ENCODE measurements around the gene LILRB3. TPM values are rescaled to one million over a fixed set of nuclear protein-coding genes. Genes with fewer than 3 reads are reported as not detected.
"Not testable (repeated sequence)": the region's sequence is repeated elsewhere in the genome, so short reads cannot be mapped to it uniquely, and the experiment has no call there.

Gene LILRB3
- total RNA-seq, 1 donor from 2014 or later = 0.67 TPM

DNA sequence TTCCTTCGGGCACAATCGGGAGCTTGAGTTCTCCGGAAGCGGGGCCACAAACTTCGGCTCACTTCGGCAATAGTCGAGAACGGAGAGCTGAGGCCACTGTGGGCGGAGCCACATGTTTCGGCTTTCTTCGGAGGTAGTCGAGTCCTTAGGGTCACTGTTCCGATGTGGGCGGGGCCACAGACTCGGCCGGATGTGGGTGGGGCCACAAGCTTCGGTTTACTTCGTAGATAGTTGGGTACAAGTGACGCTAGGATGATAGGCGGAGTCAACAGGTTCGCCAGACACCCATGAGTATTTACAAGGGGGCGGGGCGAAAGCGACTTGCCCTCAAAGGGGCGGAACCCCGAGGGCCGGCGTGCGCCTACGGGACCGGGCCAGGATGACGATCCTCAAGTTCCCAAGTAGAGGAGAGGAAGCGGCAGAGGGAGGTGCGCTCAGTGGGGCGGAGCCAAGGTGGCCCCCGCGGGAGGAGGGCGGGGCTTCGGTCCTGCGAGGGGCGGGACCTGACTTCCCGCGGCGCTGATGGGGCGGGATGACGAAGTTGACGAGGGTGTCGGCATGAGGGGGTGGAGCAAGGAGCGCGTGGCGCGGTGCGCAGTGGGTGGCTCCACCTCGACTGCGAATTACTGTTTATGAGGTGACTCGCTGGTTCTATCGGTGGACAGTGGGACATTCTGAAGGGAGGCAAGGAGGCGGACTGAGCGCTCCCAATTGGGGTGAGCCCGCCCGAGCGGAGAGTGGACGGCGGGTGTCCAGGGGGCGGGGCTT lies 32.9 kb downstream of the LILRB3 start:
- intact Hi-C loops (cut with micrococcal nuclease) = loop anchor here (1.0 to 5.0 kb wide), 14 partner anchors 10 to 1464 kb away; partner anchors contain the start of genes CNOT3, FIZ1, LENG1 and LENG8
- peaks cover 31% of the 10 kb centered on the region for H3K4me1 Mint-ChIP-seq (ENCODE audit: low read depth)
- no peaks in the 10 kb centered on the region for H3K9me3 Mint-ChIP-seq
- peak overlapping the region; percentile 94 for H3K4me3 Mint-ChIP-seq
- peak overlapping the region; percentile 100 for H3K27ac Mint-ChIP-seq
- no peaks in the 10 kb centered on the region for H3K27me3 Mint-ChIP-seq (ENCODE audit: insufficient read depth)
- DNase-seq (ENCODE audit: low spot score) = peak; percentile 100
- peaks cover 36% of the 10 kb centered on the region for H3K36me3 Mint-ChIP-seq (ENCODE audit: low read depth)

DNA sequence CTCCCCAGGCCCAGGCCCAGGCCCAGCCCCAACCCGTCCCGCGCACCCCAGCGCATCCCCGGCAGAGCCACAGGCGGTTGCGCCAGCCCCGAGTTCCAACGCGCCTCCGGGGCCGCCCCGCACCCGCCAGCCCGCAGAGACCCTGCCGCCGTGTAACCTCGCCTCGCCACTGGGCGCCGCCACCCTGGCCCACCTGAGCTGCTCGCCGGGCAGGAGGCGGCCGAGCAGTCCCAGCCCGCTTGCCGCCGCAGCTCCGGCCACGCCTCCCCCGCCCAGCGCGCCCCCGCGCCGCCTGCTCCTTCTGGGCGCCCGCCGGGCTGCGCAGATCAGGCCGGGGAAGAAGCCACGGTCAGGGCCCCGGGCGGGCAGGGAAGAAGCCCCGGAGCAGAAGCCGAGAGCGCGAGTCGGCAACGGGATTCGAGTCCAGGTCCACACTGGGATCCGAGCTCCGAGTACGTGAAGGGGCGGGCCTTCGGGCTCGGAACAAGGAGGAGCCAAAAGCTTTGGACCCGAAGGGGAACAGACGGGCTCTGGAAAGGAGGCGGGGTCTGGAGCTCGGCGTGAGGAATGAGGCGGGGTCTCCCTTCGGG lies 33.6 kb downstream of the LILRB3 start, which contains the start of gene MBOAT7:
MBOAT7 (minus strand) TSS at position 436 of the 590 bp plus-strand sequence. CDS start 1,072 bp downstream, outside the sequence.
- Mint-ChIP-seq H3K4me3 (peak within 1 kb of the TSS; percentile 97), H3K36me3 (ENCODE audit: low read depth) (peaks cover 34% of the 10 kb centered on the region), H3K9me3 (no peaks in the 10 kb centered on the region), H3K27me3 (ENCODE audit: insufficient read depth) (no peaks in the 10 kb centered on the region), H3K4me1 (ENCODE audit: low read depth) (peaks cover 31% of the 10 kb centered on the region), H3K27ac (peak within 1 kb of the TSS; percentile 100)
- intact Hi-C loops (cut with micrococcal nuclease) = loop anchor here (1.0 kb wide), 2 partner anchors 21 to 928 kb away; partner anchors contain the start of gene PPP1R12C
- DNase-seq (ENCODE audit: low spot score) = no peak

DNA sequence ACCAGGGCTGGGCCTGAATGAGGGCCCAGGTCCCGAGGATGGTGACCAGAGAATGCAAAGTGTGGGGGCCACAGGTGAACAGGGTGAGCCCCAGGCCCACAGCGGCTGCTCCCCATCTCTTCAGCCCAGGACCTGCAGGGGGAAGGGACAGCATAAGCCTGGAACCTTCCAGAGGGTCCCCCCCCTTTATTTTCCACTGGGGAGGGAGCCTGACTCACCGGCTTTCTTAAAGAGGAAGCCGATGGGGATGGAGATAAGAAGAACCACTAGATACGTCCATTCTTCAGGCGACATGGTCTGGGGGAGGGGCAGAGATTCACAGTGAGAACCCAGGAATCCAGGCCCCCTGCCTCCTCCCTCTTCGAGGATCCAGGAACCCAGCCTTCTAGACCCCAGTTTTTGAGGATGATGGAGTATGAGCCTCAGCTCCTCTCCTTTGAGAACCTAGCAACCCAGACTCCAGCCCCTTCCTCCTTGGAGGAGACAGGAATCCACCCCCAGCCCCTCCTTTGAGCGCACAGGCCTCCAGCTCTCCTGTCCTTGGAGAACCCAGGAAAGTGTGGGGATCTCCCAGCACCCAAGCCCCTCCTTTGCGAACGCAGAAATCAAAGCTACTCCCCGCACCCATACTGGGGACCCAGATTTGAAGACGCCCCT lies 34.5 kb downstream of the LILRB3 start:
- peak overlapping the region; percentile 93 for H3K27ac Mint-ChIP-seq
- H3K4me3 Mint-ChIP-seq = peak overlapping the region; percentile 97
- peak; percentile 39 for DNase-seq (ENCODE audit: low spot score)
- intact Hi-C loops (cut with micrococcal nuclease) = loop anchor here (1.0 kb wide), 1 partner anchor 43 kb away; no protein-coding TSS in a partner anchor
- no peaks in the 10 kb centered on the region for H3K9me3 Mint-ChIP-seq
- H3K36me3 Mint-ChIP-seq (ENCODE audit: low read depth) = peaks cover 32% of the 10 kb centered on the region
- H3K27me3 Mint-ChIP-seq (ENCODE audit: insufficient read depth) = no peaks in the 10 kb centered on the region
- H3K4me1 Mint-ChIP-seq (ENCODE audit: low read depth) = peaks cover 31% of the 10 kb centered on the region

DNA sequence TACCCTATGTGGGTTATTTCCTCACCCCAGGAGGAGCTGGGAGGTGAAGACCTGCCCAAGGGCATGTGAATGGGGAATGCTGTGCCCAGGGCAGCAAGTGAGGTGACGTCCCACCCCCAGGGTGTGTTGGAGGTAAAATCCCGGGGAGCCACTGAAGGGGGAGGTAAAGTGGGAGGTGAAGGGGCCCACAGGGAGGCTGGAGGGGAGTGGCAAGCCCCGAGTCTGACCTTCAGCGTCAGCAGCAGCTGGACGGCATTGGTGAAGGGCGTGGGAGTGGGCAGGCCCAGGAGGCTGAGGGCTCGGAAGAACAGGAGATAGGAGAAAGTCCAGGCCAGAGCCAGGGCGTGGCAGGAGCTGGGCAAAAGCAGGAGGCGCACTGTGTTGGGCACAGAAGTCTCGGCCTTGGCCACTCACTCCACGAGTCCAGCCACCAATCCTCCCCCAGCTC lies 35.8 kb downstream of the LILRB3 start:
- no peaks in the 10 kb centered on the region for H3K27me3 Mint-ChIP-seq (ENCODE audit: insufficient read depth)
- H3K4me1 Mint-ChIP-seq (ENCODE audit: low read depth) = peaks cover 23% of the 10 kb centered on the region
- peaks cover 30% of the 10 kb centered on the region for H3K36me3 Mint-ChIP-seq (ENCODE audit: low read depth)
- intact Hi-C loops (cut with micrococcal nuclease) = no loop called here
- no peaks in the 10 kb centered on the region for H3K9me3 Mint-ChIP-seq
- peak overlapping the region; percentile 97 for H3K4me3 Mint-ChIP-seq
- DNase-seq (ENCODE audit: low spot score) = no peak
- H3K27ac Mint-ChIP-seq = peak overlapping the region; percentile 93

DNA sequence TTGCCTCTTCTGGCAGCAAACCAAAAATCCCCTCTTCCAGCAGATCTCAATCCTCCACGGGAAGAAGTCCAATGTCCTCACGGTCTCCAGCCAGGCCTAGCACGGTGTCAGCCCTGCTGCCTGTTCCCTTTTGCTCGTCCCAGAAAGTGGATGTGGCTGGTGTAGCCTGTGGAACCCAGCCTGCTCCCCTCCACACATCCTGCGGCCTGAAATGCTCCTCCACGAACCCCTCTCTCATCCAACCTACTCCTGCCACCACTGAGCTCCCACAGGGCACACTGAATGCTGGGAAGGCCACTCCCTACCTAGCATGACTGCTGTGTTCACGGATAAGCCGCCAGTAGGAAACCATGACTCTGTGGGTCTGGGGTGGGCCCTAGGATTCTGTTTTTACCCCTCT lies 36.5 kb downstream of the LILRB3 start:
- intact Hi-C loops (cut with micrococcal nuclease) = no loop called here
- H3K27me3 Mint-ChIP-seq (ENCODE audit: insufficient read depth) = no peaks in the 10 kb centered on the region
- H3K4me1 Mint-ChIP-seq (ENCODE audit: low read depth) = peaks cover 17% of the 10 kb centered on the region
- H3K9me3 Mint-ChIP-seq = no peaks in the 10 kb centered on the region
- H3K4me3 Mint-ChIP-seq = peak overlapping the region; percentile 37
- H3K27ac Mint-ChIP-seq = peak overlapping the region; percentile 23
- peaks cover 27% of the 10 kb centered on the region for H3K36me3 Mint-ChIP-seq (ENCODE audit: low read depth)
- no peak for DNase-seq (ENCODE audit: low spot score)

DNA sequence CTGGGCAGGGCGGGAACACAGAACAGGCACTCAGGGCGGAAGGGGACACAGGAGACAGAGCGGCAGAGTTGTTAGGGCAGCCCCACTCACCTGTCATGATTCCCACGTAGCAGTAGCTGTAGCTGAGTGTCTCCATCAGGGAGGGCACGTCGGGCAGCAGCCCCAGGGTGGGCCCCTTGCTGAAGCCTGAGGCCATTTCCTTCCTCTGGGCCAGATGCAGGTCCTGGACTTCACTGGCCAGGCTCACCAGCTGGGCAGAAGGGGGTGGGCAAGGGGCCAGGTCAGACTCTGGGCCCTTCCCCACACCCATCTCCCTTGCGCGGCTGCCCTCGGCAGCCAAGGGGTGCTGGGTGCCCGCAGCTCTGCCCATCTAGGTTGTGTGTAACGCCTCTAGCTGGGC lies 39.4 kb downstream of the LILRB3 start:
- no peak overlapping the region for H3K27ac Mint-ChIP-seq
- no peaks in the 10 kb centered on the region for H3K9me3 Mint-ChIP-seq
- no peak for DNase-seq (ENCODE audit: low spot score)
- intact Hi-C loops (cut with micrococcal nuclease) = no loop called here
- H3K36me3 Mint-ChIP-seq (ENCODE audit: low read depth) = peaks cover 38% of the 10 kb centered on the region
- H3K27me3 Mint-ChIP-seq (ENCODE audit: insufficient read depth) = no peaks in the 10 kb centered on the region
- H3K4me1 Mint-ChIP-seq (ENCODE audit: low read depth) = peaks cover 17% of the 10 kb centered on the region
- no peak overlapping the region for H3K4me3 Mint-ChIP-seq

DNA sequence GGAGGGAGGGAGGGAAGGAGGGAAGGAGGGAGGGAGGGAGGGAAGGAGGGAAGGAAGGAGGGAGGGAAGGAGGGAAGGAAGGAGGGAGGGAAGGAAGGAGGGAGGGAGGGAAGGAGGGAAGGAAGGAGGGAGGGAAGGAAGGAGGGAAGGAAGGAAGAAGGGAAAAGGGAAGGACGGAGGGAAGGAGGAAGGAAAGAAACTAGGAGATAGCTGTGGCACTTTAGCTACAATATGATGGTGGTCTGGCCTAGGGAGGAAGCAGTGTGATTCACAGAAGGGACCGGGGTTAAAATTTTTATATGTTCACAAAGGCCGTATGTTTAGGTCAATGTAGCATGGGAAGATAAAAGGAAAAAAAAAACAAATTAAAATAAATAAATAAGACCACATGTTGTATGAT lies 40.9 kb downstream of the LILRB3 start:
- peaks cover 36% of the 10 kb centered on the region for H3K36me3 Mint-ChIP-seq (ENCODE audit: low read depth)
- intact Hi-C loops (cut with micrococcal nuclease); DNase-seq (ENCODE audit: low spot score); H3K27me3 Mint-ChIP-seq (ENCODE audit: insufficient read depth); H3K9me3 Mint-ChIP-seq; H3K4me1 Mint-ChIP-seq (ENCODE audit: low read depth); H3K4me3 Mint-ChIP-seq; H3K27ac Mint-ChIP-seq: not testable (repeated sequence)

DNA sequence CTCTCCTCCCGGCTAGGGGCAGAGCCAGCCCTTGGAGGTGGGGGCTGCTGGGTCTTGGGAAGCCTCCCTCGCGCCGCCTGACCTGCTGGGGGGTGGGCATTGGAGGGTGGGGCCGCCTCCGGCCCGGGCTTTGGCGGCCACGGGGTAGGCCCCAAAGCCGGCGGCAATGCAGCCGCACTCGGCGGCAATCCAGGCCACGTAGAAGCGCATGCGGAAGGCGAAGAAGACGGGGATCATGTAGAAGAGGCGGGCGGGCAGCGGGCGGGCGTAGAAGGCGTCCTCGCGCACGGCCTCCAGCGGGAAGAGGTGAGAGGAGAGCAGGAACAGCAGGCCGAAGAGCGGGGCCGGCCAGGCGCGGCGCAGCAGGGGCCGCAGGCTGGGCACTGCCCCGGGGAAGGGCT lies 42.1 kb downstream of the LILRB3 start:
- H3K4me3 Mint-ChIP-seq = no peak overlapping the region
- H3K36me3 Mint-ChIP-seq (ENCODE audit: low read depth) = peaks cover 34% of the 10 kb centered on the region
- intact Hi-C loops (cut with micrococcal nuclease) = no loop called here

DNA sequence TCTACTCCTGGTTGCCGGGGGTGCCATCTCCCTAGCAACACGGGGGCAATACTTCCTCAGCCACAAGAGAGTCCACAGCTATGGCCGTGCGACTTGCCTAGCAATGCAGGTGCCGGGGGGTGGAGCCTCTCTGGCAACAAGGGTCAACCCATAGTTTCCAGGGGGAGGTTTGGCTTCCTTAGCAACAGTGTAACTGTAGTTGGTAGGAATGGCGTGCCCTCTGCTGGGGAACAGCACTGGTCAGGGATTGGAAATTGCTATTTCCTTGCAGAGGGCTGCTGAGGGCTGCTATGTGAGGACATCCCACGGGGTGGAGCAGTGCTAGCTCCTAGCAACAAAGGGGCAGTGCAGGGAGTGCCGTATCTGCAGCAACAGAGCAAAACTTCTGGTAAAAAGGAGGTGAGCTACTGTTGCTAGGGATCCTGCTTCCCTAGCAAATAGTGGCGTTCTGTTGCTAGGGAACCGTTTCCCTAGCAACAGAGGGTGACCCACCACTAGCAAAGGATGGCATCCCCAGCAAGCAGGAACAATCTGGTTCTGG lies 42.8 kb downstream of the LILRB3 start:
- intact Hi-C loops (cut with micrococcal nuclease) = no loop called here
- no peaks in the 10 kb centered on the region for H3K9me3 Mint-ChIP-seq
- no peak overlapping the region for H3K27ac Mint-ChIP-seq

More for the DNA sequence above, 42.1 kb downstream of the LILRB3 start:
- Mint-ChIP-seq H3K4me1 (ENCODE audit: low read depth) (no peaks in the 10 kb centered on the region), H3K27me3 (ENCODE audit: insufficient read depth) (no peaks in the 10 kb centered on the region), H3K27ac (no peak overlapping the region), H3K9me3 (no peaks in the 10 kb centered on the region)
- no peak for DNase-seq (ENCODE audit: low spot score)

DNA sequence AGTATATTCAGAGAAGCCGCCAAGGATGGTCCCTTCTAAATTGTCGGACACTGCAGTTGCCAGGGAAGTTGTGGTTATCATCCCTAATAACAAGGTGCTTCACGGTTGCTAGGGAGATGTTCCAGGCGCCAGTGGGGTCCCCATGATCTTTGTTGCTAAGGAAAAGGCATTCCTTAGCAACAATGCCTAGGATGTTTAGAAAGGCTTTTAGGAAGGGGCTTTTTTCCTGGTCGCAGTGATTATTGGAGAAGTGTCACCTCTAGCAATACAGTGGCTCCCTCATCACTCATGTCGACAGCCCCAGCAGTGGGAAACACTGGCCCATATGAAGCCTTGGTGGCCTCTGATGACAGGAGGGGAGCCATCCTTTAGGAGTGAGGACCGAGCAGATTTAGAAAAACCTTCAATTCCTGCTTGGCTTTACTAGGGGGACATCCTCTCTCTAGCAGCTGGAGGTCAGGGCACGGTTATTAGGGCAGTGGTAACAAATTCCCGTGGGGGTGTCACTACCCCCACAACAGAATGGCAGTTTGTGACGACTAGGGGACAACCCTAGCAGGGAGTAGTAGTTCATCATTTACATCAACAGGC lies 43.5 kb downstream of the LILRB3 start:
- intact Hi-C loops (cut with micrococcal nuclease) = no loop called here
- H3K27me3 Mint-ChIP-seq (ENCODE audit: insufficient read depth) = peaks cover 2% of the 10 kb centered on the region
- no peaks in the 10 kb centered on the region for H3K4me1 Mint-ChIP-seq (ENCODE audit: low read depth)
- no peak overlapping the region for H3K4me3 Mint-ChIP-seq
- DNase-seq (ENCODE audit: low spot score) = no peak
- H3K9me3 Mint-ChIP-seq = no peaks in the 10 kb centered on the region
- H3K27ac Mint-ChIP-seq = no peak overlapping the region
- peaks cover 31% of the 10 kb centered on the region for H3K36me3 Mint-ChIP-seq (ENCODE audit: low read depth)

More for the DNA sequence above, 42.8 kb downstream of the LILRB3 start:
- Mint-ChIP-seq H3K27me3 (ENCODE audit: insufficient read depth) (no peaks in the 10 kb centered on the region), H3K36me3 (ENCODE audit: low read depth) (peaks cover 31% of the 10 kb centered on the region), H3K4me3 (no peak overlapping the region), H3K4me1 (ENCODE audit: low read depth) (no peaks in the 10 kb centered on the region)
- DNase-seq (ENCODE audit: low spot score) = no peak

DNA sequence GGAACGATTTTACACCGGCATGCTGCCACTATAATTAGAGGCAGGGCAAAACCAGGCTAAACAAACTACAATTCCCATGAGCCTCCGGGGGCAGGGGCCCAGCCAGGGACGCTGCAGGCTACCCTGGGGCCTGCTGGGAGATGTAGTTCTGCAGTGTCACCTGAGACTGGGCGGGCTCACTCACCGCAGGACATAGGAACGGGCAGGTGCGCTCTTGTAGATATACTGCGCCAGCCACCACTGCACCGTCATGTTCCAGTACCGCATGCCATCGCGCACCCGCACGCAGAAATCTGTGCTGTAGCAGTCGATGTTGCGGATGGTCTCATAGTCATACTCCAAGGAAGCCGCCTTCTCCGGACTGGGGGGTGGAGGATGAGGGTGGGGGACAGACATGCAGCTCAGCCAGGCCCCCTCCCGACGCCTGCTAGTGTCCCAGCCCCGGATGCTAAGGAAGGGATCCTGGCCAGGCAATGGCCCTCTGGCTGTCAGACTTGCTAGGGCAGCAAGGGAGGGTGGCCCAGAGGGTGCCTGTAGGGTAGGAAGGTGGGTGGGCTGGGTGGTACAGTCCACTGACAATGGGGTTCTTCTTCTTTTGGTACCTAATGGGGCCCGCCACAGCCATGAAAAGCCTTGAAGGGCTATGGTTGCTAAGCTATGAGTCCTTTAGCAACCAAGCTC lies 44.1 kb downstream of the LILRB3 start:
- Mint-ChIP-seq H3K9me3 (no peaks in the 10 kb centered on the region), H3K27me3 (ENCODE audit: insufficient read depth) (peaks cover 2% of the 10 kb centered on the region), H3K4me3 (no peak overlapping the region), H3K36me3 (ENCODE audit: low read depth) (peaks cover 25% of the 10 kb centered on the region), H3K4me1 (ENCODE audit: low read depth) (no peaks in the 10 kb centered on the region), H3K27ac (no peak overlapping the region)
- intact Hi-C loops (cut with micrococcal nuclease) = no loop called here
- DNase-seq (ENCODE audit: low spot score) = no peak

Measured in activated T-helper 1 cell treated with anti-CD3 and anti-CD28 coated beads, Interleukin-12 subunit alpha, Interleukin-12 subunit beta, Interleukin-2, Interleukin-4 antibody, amounts not matched to agents 30 ng/mL and 10 ng/mL and 1 ng/mL, durations not matched to agents 14 hours and 24 hours and 36 hours (primary cell).